CD14-positive monocyte (primary cell): ENCODE measurements around the gene CCDC13. TPM values are rescaled to one million over a fixed set of nuclear protein-coding genes. Genes with fewer than 3 reads are reported as not detected.

Source experiments
- DNase-seq, 3 donors: peaks; one replicate each; pipeline ENCODE4 v3.0.0-alpha.2; 2011 to 2022
- H2AFZ ChIP-seq: 2 replicates; pipeline ENCODE4 v1.6.0; 2012; ENCODE audit warnings: mild to moderate bottlenecking, low read depth, low read length, inconsistent platforms; ENCODE audit not compliant: insufficient read depth, poor library complexity, severe bottlenecking
- H3K27ac ChIP-seq, 2 donors: 1 replicate in 1 of 2; 2 replicates in 1 of 2; pipeline ENCODE4 v1.5.1; 2012 to 2013; ENCODE audit warnings: low read length in 2 of 2, control low read depth in 1 of 2, inconsistent platforms in 1 of 2, low read depth in 1 of 2, mild to moderate bottlenecking in 1 of 2
- H3K27me3 ChIP-seq, 2 donors: one replicate each; pipeline versions ENCODE4 v1.6.0 to v1.6.1; 2011 to 2013; ENCODE audit warnings: low read length in 2 of 2; ENCODE audit not compliant: control insufficient read depth in 2 of 2, insufficient read depth in 2 of 2
- H3K36me3 ChIP-seq, 2 donors: replicated peaks in 1 of 2; 1 replicate in 1 of 2; 2 replicates in 1 of 2; pipeline versions ENCODE4 v1.5.1 to v1.6.1; 2012 to 2013; ENCODE audit warnings: low read length in 2 of 2, control low read depth in 1 of 2, inconsistent platforms in 1 of 2, mild to moderate bottlenecking in 1 of 2; ENCODE audit not compliant: insufficient read depth in 2 of 2, control insufficient read depth in 1 of 2
- H3K4me1 ChIP-seq, 2 donors: 1 replicate in 1 of 2; 2 replicates in 1 of 2; pipeline versions ENCODE4 v1.5.1 to v1.6.1; 2012 to 2013; ENCODE audit warnings: low read length in 2 of 2, control low read depth in 1 of 2, inconsistent platforms in 1 of 2, mild to moderate bottlenecking in 1 of 2, moderate library complexity in 1 of 2; ENCODE audit not compliant: insufficient read depth in 2 of 2, control insufficient read depth in 1 of 2
- H3K4me2 ChIP-seq: replicated peaks from 2 replicates; pipeline ENCODE3; 2012; ENCODE audit warnings: low read length, moderate library complexity, mild to moderate bottlenecking; ENCODE audit not compliant: poor library complexity, severe bottlenecking; ENCODE audit errors: extremely low read depth
- H3K4me3 ChIP-seq, 3 experiments: fragments of 200-600 bp in 1 of 3; sonication (generic) in 1 of 3; replicated peaks in 1 of 3; 1 replicate in 2 of 3; 2 replicates in 1 of 3; pipeline ENCODE4 v1.5.1; 2011 to 2013; ENCODE audit warnings: low read length in 3 of 3, mild to moderate bottlenecking in 3 of 3, control low read depth in 2 of 3, low read depth in 2 of 3, inconsistent platforms in 1 of 3, moderate library complexity in 1 of 3
- H3K79me2 ChIP-seq: 2 replicates; pipeline ENCODE4 v1.6.0; 2012; ENCODE audit warnings: mild to moderate bottlenecking, control low read depth, inconsistent platforms, low read length, moderate library complexity; ENCODE audit not compliant: insufficient read depth
- H3K9ac ChIP-seq: 2 replicates; pipeline ENCODE4 v1.6.0; 2017; ENCODE audit warnings: low read length, mild to moderate bottlenecking; ENCODE audit not compliant: insufficient read depth, poor library complexity, severe bottlenecking
- H3K9me3 ChIP-seq, 2 donors: replicated peaks in 1 of 2; 1 replicate in 1 of 2; 2 replicates in 1 of 2; pipeline versions ENCODE4 v1.5.1 to v1.6.1; 2012 to 2013; ENCODE audit warnings: low read length in 2 of 2, control low read depth in 1 of 2; ENCODE audit not compliant: control insufficient read depth in 1 of 2, insufficient read depth in 1 of 2
- H4K20me1 ChIP-seq: 2 replicates; pipeline ENCODE4 v1.6.0; 2012; ENCODE audit warnings: mild to moderate bottlenecking, low read length, control low read depth, moderate library complexity; ENCODE audit not compliant: insufficient read depth
- H3K27ac Mint-ChIP-seq, 7 donors: one replicate each; pipeline ENCODE4 v1.8.0; 2020; ENCODE audit warnings: mild to moderate bottlenecking in 7 of 7, mixed read lengths in 7 of 7, moderate library complexity in 6 of 7, inconsistent platforms in 2 of 7
- H3K27me3 Mint-ChIP-seq, 3 donors: one replicate each; pipeline ENCODE4 v1.8.0; 2021 to 2022; ENCODE audit warnings: low read depth in 3 of 3, mild to moderate bottlenecking in 3 of 3, mixed read lengths in 3 of 3, moderate library complexity in 3 of 3, inconsistent platforms in 1 of 3
- H3K36me3 Mint-ChIP-seq, 2 donors: one replicate each; pipeline ENCODE4 v1.8.0; 2020; ENCODE audit warnings: mixed read lengths in 2 of 2, inconsistent platforms in 1 of 2, mild to moderate bottlenecking in 1 of 2
- H3K4me1 Mint-ChIP-seq: one replicate; pipeline ENCODE4 v1.8.0; 2020; ENCODE audit warnings: mild to moderate bottlenecking, mixed read lengths
- H3K4me3 Mint-ChIP-seq, 2 donors: one replicate each; pipeline ENCODE4 v1.8.0; 2020; ENCODE audit warnings: mild to moderate bottlenecking in 2 of 2, mixed read lengths in 2 of 2, moderate library complexity in 1 of 2
- H3K9me3 Mint-ChIP-seq, 7 donors: one replicate each; pipeline ENCODE4 v1.8.0; 2020 to 2022; ENCODE audit warnings: mixed read lengths in 7 of 7, mild to moderate bottlenecking in 6 of 7, moderate library complexity in 6 of 7, inconsistent platforms in 2 of 7
- CTCF ChIP-seq: fragments of 200-600 bp; IDR thresholded peaks from one replicate; pipeline ENCODE4 v1.8.0; 2022; ENCODE audit warnings: antibody characterized with exemption, mild to moderate bottlenecking
- WGBS: methylation state at CpG from one replicate; pipeline ENCODE4 v1.1.5; 2013; ENCODE audit warnings: missing lambda C conversion rate; ENCODE audit not compliant: insufficient coverage; 5-methylcytosine and 5-hydroxymethylcytosine counted together
- intact Hi-C, 2 donors: fragments of 100-400 bp; cut with micrococcal nuclease; formaldehyde crosslinking; loops; one replicate each; pipeline versions ENCODE4 v1.15.0 to v1.15.1; 2023
- polyA plus RNA-seq, 3 donors: library from polyadenylated mRNA; depleted of rRNA in 1 of 3; unstranded in 2 of 3; stranded (reverse) in 1 of 3; fragments of 300-500 nt in 2 of 3; fragments of >200 nt in 1 of 3; fragmentation: Illumina TruSeq in 2 of 3; gene quantifications; 1 replicate in 2 of 3; 2 replicates in 1 of 3; pipeline ENCODE4 v1.2.3, GENCODE V29; 2012 to 2021

Gene CCDC13
- polyA plus RNA-seq, 3 donors = 0.97 to 2.4 (median 1.8) TPM

- Mint-ChIP-seq H3K9me3 (peaks cover 0 to 6% (median 0%) of the 10 kb centered on the region in 7 donors), H3K4me1 (peaks cover 42% of the 10 kb centered on the region), H3K27me3 (peaks cover 0 to 5% (median 0%) of the 10 kb centered on the region in 3 donors), H3K4me3 (no peak overlapping the region), H3K27ac (peak overlapping the region in 1 of 7 donors; percentile 69), H3K36me3 (peaks cover 4 to 7% of the 10 kb centered on the region in 2 donors)
- Histone ChIP-seq H3K4me3 (no peak overlapping the region), H3K4me1 (peaks cover 33 to 43% of the 10 kb centered on the region in 2 donors), H3K27me3 (no peaks in the 10 kb centered on the region), H3K27ac (no peak overlapping the region), H3K4me2 (no peak overlapping the region), H3K79me2 (no peaks in the 10 kb centered on the region), H3K9me3 (no peaks in the 10 kb centered on the region), H2AFZ (no peak overlapping the region), H4K20me1 (no peaks in the 10 kb centered on the region), H3K36me3 (no peaks in the 10 kb centered on the region), H3K9ac (no peak overlapping the region)
- 96% methylated on average over 11 of the region's 11 CpGs for WGBS
- intact Hi-C loops = no loop called here
- DNase-seq = no peak
- TF ChIP-seq CTCF = no peak
Measured at GRCh38 chr3:42758126-42758525, 14.9 kb downstream of the CCDC13 start.

- H3K36me3 ChIP-seq = no peaks in the 10 kb centered on the region
- Mint-ChIP-seq H3K36me3 (peaks cover 7 to 15% of the 10 kb centered on the region in 2 donors), H3K27ac (no peak overlapping the region), H3K4me3 (no peak overlapping the region), H3K4me1 (peaks cover 29% of the 10 kb centered on the region), H3K9me3 (peaks cover 0 to 6% (median 0%) of the 10 kb centered on the region in 7 donors), H3K27me3 (peaks cover 0 to 5% (median 0%) of the 10 kb centered on the region in 3 donors)
- no peaks in the 10 kb centered on the region for H3K27me3 ChIP-seq
- no peaks in the 10 kb centered on the region for H4K20me1 ChIP-seq
- TF ChIP-seq CTCF = no peak
- DNase-seq = no peak
- peaks cover 19 to 29% of the 10 kb centered on the region in 2 donors for H3K4me1 ChIP-seq
- H2AFZ ChIP-seq = no peak overlapping the region
- no peak overlapping the region for H3K9ac ChIP-seq
- H3K4me3 ChIP-seq = no peak overlapping the region
- 98% methylated on average over 3 of the region's 6 CpGs for WGBS
- H3K4me2 ChIP-seq = no peak overlapping the region
- no peaks in the 10 kb centered on the region for H3K79me2 ChIP-seq
- H3K27ac ChIP-seq = no peak overlapping the region
- H3K9me3 ChIP-seq = no peaks in the 10 kb centered on the region
- intact Hi-C loops = no loop called here
Measured at GRCh38 chr3:42756681-42757213, 16.3 kb downstream of the CCDC13 start.
